GM19193 (cell line): Measurements from ENCODE around the gene RXFP2.

ENCODE experiments used
- POLR2A ChIP-seq: IDR thresholded peaks from 4 replicates; pipeline ENCODE4 v1.6.1; 2011; ENCODE audit not compliant: insufficient read depth, insufficient read length; ENCODE audit errors: extremely low read depth

Gene RXFP2, protein sequence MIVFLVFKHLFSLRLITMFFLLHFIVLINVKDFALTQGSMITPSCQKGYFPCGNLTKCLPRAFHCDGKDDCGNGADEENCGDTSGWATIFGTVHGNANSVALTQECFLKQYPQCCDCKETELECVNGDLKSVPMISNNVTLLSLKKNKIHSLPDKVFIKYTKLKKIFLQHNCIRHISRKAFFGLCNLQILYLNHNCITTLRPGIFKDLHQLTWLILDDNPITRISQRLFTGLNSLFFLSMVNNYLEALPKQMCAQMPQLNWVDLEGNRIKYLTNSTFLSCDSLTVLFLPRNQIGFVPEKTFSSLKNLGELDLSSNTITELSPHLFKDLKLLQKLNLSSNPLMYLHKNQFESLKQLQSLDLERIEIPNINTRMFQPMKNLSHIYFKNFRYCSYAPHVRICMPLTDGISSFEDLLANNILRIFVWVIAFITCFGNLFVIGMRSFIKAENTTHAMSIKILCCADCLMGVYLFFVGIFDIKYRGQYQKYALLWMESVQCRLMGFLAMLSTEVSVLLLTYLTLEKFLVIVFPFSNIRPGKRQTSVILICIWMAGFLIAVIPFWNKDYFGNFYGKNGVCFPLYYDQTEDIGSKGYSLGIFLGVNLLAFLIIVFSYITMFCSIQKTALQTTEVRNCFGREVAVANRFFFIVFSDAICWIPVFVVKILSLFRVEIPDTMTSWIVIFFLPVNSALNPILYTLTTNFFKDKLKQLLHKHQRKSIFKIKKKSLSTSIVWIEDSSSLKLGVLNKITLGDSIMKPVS

DNA sequence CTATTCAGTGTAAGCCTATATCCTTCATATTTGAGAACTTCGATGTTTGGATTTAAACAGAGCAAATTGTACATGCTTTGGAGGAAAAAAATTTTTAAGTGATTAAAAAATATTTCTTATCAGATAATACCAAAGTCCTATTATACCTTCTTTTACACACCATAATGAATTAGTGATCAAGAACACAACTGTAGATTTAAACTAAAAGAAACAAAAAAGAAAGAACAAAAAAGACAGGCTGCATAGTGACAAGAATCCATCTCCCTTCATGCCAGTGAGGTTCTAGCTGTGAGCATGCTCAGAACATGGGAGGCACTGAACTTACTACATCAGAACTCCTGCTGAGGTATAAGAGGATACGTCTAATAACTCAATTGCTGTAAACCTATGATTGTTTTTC, at the start of gene RXFP2:
RXFP2 (plus strand) TSS at position 301 of the 400 bp plus-strand sequence; CDS start at position 388, 87 bp downstream.
- TF ChIP-seq POLR2A = no peak

DNA sequence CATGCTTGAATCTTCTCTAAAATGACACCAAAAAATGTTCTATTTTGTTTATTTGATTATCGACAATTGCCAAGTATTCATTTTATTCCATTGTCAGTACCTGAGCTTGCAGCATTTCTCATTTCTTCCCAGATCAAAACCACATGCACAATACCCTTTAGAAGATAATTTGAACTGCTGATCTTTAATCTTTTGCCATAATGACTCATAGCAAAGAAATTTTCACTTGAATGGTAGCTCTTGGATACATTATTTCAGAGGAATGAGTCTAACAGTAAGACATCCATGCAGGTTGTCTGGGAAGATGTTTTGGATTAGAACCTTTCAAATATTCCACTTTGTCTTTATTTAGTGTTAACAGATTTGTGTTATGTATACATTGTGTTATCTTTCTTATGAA, 42.0 kb upstream of the RXFP2 start:
- TF ChIP-seq POLR2A = no peak

DNA sequence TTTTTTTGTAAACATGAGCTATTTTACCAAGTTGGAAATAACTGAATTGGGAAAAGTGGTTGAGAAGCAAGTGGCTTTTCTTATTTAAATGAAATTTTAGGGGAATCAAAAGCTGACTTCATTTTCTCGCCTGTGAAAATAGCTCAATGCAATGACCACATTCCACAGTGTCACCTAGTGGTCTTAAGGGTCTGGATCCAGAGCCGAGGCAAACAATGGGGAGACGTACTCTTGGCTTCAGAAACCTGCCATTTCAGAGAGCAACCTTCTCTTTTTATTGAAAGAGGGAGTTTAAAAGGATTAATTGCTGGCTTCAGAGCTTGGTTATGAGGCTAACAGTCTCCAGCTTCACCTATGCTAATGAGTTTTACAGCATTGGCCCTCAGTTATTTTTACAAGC, 39.7 kb upstream of the RXFP2 start:
- TF ChIP-seq POLR2A = no peak

DNA sequence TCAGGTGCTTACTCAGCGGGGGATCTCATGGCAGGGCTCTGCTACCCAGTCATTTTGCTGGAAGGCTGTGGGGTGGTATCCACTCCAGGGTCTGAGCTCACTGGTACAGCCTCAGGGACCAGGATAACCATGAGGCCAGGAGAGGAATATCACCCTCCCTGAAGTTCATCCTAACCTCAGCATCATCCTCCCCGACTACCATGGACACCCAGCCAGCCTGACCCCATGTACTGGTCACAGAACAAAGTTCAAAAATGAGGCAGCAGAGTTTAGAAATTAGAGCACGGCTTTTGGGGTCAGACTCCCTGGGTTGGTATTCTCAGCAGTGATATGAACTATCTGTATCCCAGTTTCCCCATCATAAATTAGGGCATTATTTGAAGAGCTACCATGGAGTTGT, 35.5 kb upstream of the RXFP2 start:
- TF ChIP-seq POLR2A = no peak

DNA sequence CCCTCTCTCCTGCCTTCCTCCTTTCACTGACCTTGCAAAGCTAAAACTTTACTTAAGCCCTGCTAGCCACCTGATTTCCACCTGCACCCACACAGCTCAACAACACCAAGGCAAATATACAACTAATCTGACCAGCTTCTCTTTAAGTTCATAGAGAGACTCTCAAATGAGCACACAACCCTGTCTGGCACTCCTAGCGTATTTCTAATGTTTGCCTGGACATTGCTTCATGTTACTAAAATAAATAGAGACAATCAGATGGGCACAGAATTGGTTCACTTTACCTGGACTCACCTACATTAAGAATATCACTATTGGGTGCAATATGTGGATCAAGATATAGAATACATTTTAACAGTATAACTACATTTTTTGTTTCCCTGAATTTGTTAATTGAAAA, 33.2 kb upstream of the RXFP2 start:
- no peak for TF ChIP-seq POLR2A

DNA sequence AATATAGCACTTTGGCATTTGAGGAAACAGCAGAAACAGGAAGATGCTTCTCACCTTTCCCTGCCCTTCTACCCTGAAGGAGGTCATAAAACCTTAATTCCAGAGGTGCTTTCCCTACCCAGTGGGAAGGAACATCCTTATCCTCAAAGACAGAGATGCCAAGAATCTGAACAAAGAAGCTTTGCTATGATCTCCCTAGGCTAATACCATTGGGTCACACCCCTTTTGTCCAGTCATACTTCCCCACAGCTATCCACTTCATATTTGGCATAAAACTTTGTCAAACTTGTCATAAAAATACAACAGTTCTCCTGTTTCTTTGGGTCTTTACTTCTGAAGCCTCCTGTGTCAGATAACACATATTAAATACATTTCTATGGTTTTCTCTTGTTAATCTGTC, 21.7 kb upstream of the RXFP2 start:
- TF ChIP-seq POLR2A = no peak

DNA sequence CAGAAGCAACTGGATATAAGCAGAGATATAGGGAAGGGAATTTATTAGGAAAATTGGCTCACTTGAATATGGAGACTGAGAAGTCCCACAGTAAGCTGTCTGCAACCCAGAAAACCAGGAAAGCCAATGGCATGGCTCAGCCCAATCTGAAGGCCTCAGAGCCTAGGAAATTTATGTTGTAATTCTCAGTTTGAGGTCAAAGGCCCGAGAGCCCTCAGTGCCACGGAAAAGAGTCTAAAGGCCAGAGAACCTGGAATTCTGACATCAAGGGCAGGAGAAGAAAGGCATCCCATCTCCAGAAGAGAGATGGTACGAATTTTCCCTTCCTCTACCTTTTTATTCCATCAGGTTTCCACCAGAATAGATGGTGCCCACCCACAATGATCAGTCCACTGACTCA, 20.1 kb upstream of the RXFP2 start:
- no peak for TF ChIP-seq POLR2A

DNA sequence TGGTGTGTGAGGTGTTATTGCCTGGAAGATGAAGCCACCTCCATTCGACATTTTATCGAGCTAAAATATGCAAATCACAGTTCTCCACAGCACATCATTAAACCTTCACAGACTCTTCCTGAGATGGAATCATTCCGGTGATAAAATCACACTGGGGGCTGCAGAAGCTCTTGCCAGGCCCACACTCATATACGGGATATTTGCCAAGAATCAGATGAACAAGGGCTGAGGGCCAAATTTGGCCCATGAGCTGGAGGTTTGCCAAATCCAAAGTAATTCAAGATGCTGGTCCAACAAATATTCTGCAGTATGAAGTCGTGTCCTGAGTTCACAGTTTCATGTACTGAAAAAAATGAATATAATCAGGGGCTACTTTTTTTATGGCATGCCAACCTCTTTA, 16.7 kb upstream of the RXFP2 start:
- TF ChIP-seq POLR2A = no peak

DNA sequence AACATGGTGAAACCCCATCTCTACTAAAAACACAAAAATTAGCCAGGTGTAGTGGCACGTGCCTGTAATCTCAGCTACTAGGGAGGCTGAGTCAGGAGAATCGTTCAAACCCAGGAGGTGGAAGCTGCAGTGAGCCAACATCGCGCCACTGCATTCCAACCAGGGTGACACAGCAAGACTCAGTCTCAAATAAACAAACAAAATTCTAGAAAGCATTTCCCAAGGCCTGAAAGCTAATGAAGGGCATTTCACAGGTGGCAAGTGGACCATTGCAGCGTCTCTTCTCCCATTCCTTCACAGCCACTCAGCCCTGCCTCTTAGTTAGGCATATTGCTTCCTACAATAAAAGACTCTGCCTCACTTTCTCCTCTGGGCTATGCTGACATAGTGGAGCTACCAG, 13.5 kb upstream of the RXFP2 start:
- no peak for TF ChIP-seq POLR2A

DNA sequence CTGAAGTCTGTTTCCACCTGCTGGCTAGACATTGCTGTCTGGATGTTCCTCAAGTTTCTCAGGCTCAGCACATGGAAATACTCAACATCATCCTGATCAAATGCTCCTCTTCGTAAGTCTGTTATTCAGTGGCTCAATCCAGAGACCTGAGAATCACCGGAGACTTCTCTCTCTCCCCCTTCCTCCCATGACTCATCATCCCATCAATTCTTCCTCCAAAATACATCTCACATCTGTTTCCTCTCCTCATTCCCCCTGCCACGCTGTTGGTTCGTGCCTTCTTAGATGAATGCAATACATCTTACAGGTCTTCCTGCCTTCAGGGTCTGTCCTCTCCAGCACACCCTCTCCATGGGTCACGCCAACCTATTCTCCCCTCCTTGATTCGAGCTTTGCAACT, 7.4 kb upstream of the RXFP2 start:
- no peak for TF ChIP-seq POLR2A

DNA sequence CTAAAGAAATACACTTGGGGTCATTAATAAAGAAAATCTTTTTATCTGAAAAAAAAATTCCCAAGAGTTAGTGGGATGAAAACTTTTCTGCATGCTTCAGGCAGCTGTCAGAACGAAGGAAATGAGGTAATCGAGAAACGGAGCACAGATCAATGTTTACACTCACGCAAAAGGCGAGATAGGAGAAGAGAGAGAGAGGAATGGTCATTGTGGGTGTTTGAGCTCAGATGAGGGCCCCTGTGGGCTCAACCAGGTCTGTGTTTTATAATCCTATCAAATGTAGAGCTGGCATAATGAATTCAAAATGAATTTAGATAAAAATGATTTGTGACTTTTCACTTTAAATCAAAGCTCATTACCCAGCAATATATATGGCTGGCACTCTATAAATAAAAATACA, 6.3 kb upstream of the RXFP2 start:
- TF ChIP-seq POLR2A = no peak

DNA sequence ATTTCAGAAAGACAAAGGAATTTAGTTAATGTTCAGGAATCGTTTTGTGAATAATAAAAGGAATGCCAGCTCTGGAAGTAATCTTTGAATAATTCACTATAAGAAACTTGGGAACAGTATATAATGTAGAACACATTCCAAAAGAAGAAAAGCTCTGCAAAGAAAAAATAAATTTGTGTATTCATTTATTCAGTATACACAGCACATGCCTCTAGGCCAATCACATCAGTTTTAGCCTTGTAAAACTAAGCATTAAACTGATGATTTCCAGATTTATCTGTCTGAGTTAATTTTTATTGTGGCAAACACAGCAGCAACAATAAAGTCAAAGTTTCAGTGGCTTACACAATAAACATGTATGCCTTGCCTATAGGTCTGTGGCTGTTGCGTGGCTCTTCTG, 5.7 kb upstream of the RXFP2 start:
- TF ChIP-seq POLR2A = no peak

DNA sequence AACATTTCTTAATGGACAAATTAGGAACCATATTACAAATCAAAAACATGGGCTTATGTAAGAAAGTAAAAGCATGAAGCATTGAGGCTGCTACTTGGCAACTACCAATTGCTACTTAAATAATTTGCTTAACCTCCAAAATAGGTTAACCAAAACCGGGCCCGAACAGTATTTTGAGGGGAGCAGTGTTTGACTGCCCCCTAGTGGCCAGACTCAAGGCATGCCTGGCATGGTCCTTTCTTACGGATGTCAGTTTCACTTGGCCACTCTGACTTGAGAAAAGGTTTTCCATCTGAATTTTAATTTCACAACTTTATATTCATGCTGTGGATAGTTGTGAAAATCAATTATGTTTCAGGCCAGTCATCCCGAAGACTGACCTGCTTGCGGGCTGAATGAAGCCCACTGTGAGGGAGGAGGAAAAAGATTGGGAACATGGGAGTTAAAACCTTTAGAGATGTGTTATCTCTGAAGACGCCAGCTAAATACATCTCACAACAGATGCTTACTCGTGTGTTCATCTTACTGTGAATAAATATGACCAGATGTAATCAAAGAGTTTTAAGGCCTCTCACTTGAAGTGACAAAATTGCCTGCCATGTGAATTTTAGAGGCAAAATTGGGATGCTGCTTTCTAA, 2.9 kb downstream of the RXFP2 start:
- no peak for TF ChIP-seq POLR2A

DNA sequence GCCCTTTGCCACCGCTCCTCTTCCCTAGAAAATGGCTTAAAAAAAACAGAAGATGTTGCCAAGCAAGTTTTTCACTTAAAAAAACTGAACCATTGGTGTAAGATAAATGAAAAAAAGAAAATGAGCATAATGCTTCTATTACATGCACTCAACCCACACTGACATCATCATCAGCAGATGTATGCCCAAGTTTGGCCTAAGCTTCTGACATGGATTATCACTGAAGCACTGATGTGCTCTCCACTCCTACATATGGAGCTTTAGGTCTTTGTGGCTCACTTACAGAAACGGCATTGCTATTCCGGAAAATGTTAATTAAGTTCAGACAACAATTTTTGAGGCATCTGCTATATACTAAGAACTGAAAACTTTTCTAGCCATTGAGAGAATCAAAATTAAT, 8.0 kb downstream of the RXFP2 start:
- TF ChIP-seq POLR2A = no peak

DNA sequence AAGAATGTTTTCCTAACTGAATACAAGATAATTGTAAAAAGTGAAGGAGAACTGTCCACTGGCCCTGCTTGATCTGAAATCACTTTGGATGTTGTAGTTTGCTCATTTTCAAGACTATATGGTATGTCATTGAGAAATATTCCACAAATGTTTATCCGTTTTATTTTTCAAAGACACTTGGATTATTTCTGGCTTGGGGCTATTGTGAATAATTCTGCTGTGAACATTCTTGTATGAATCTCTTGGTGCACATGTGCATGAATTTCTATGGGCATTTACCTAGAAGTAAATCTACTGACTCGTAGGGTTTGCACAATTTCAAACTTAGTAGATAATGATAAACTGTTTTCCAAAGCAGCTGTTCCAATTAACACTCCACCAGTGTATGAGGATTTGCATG, 8.6 kb downstream of the RXFP2 start:
- no peak for TF ChIP-seq POLR2A

DNA sequence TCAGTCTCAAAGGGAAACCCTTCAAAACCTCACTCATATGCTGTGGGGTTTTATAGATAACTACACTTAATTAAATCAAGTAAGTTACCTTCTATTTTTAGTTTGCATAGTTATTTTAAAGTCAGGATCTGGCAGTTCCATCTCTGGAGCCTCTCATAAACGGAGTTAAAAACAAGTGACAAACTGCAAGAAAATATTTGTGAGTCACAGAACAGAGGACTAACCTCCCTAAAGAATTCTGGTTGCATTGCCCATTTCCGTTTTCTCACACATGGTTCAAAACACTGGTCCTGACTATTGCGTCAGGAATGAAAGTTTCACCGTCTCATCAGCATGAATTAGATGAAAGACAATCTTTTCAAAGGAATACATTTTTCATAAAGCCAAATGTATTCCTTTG, 10.6 kb downstream of the RXFP2 start:
- TF ChIP-seq POLR2A = no peak
